AG04450 (cell line): Measurements from ENCODE around the gene RHBDL2. TPM values are rescaled to one million over a fixed set of nuclear protein-coding genes. Genes with fewer than 3 reads are reported as not detected.

ENCODE experiments used
- CTCF ChIA-PET: fragments of 300-600, 350-600 bp; formaldehyde crosslinking; extraction: SDS; loops from one replicate; lab custom pipeline; 2022; ENCODE audit warnings: antibody characterized with exemption, inconsistent platforms; lab: Charles Lee
- POLR2A ChIA-PET: fragments of 350-600 bp; formaldehyde crosslinking; extraction: SDS; loops from one replicate; lab custom pipeline; 2021; ENCODE audit warnings: antibody characterized with exemption, inconsistent platforms; lab: Yijun Ruan, JAX
- DNase-seq: peaks from one replicate; pipeline ENCODE4 v3.0.0-alpha.2; 2011; ENCODE audit warnings: low read depth, low spot score
- H3K27ac ChIP-seq: one replicate; pipeline ENCODE4 v1.5.1; 2012; ENCODE audit warnings: low read depth, low read length, control low read depth
- H3K27me3 ChIP-seq: one replicate; pipeline ENCODE4 v1.6.0; 2012; ENCODE audit warnings: low read length; ENCODE audit not compliant: control insufficient read depth, insufficient read depth
- H3K4me3 ChIP-seq: 2 replicates; pipeline ENCODE4 v1.5.1; 2011; ENCODE audit warnings: mild to moderate bottlenecking, low read depth, low read length, control low read depth
- H3K9me3 ChIP-seq: 2 replicates; pipeline ENCODE4 v1.5.1; 2012; ENCODE audit warnings: low read length; ENCODE audit not compliant: control insufficient read depth, insufficient read depth
- CTCF ChIP-seq: IDR thresholded peaks from 2 replicates; pipeline ENCODE4 v1.5.1; 2011; ENCODE audit warnings: low read depth, low read length, control low read depth, inconsistent platforms
- polyA plus RNA-seq: library from polyadenylated mRNA; depleted of rRNA; stranded (reverse); fragments of >200 nt; gene quantifications from 2 replicates; pipeline ENCODE4 v1.2.3, GENCODE V29; 2011

Gene RHBDL2
- polyA plus RNA-seq, 1 experiment: 0.33 TPM

DNA sequence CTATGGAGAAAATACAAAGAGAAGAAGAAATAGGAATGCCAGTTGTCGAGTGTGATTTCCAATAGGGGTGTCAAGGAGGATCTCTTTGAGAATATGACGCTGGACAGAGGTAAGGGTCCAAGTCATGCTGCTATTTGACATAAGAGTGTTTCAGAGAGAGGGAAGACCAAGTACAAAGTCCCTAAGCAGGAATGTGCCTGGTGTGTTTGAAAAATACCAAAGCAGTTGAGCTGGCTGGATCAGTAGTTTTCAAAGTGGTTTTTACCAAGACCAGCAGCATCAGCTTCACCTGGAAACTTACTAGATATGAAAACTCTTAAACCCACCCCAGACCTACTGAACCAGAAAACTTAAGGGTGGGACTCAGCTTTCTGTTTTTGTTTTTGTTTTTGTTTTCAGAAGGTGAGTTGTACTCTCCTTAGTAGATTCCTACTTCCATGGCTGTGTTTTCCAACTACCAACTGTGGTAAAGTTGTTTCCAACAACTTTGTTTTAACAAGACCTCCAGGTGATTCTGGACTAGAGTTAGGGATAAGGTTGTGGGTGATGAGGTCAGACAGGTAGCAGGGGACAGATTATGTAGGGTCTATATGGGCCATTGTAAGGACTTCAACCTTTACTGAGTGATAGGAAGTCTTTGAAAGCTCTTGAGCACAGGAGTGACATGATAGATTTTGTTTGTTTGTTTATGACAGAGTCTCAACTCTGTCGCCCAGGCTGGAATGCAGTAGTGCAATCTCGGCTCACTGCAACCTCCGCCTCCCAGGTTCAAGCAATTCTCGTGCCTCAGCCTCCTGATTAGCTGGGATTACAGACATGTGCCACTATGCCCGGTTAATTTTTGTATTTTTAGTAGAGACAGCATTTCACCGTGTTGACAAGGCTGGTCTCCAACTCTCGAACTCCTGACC is 53.0 kb downstream of the RHBDL2 start:
- DNase-seq: no peak
- ChIA-PET POLR2A (no interaction called here), CTCF (no interaction called here)
- Histone ChIP-seq H3K27ac (no peak overlapping the region), H3K4me3 (no peak overlapping the region), H3K9me3 (no peaks in the 10 kb centered on the region), H3K27me3 (no peaks in the 10 kb centered on the region)
- no peak for TF ChIP-seq CTCF

GRCh38 chr1:38885092-38885491 is 56.5 kb downstream of the RHBDL2 start:
- H3K27me3 ChIP-seq: no peaks in the 10 kb centered on the region
- no peaks in the 10 kb centered on the region for H3K9me3 ChIP-seq
- POLR2A ChIA-PET: no interaction called here
- CTCF ChIA-PET: no interaction called here
- DNase-seq: no peak
- H3K27ac ChIP-seq: no peak overlapping the region
- TF ChIP-seq CTCF: no peak
- H3K4me3 ChIP-seq: no peak overlapping the region

- TF ChIP-seq CTCF: no peak
- no peak within 1 kb of the TSS for H3K27ac ChIP-seq
- CTCF ChIA-PET: interaction anchor here (0.5 to 1.6 kb wide), 2 partner anchors 68 to 211 kb away, joined by 3 to 10 read pairs; no protein-coding TSS in a partner anchor
- H3K4me3 ChIP-seq: no peak within 1 kb of the TSS
- DNase-seq: no peak
- H3K27me3 ChIP-seq: no peaks in the 10 kb centered on the region
- POLR2A ChIA-PET: no interaction called here
- no peaks in the 10 kb centered on the region for H3K9me3 ChIP-seq
Measured at GRCh38 chr1:38881487-38881886, 60.1 kb downstream of the RHBDL2 start, which contains the start of gene GJA9. TSS of gene GJA9 (minus strand) at chr1:38881587. CDS start at chr1:38876098, 5,489 bp downstream.

GRCh38 chr1:38875811-38876210 is 65.8 kb downstream of the RHBDL2 start:
- DNase-seq: no peak
- no peak overlapping the region for H3K27ac ChIP-seq
- ChIA-PET CTCF (interaction anchor here (0.9 kb wide), 1 partner anchor 216 kb away, joined by 4 read pairs; no protein-coding TSS in a partner anchor), POLR2A (no interaction called here)
- no peak for TF ChIP-seq CTCF
- H3K27me3 ChIP-seq: no peaks in the 10 kb centered on the region
- H3K9me3 ChIP-seq: peaks cover 4% of the 10 kb centered on the region; the same call in 1 of the 2 replicates
- H3K4me3 ChIP-seq: no peak overlapping the region
